K562 treated with DMSO at 1 percent for 4 hours (cell line): Measurements from ENCODE around the gene DIPK1B. TPM values are rescaled to one million over a fixed set of nuclear protein-coding genes. Genes with fewer than 3 reads are reported as not detected.

Source experiments
- total RNA-seq: library from RNA; unstranded; fragments of 300-600 nt; gene quantifications from 2 replicates; pipeline ENCODE4 v1.2.3, GENCODE V29; 2022; ENCODE audit not compliant: insufficient read depth

Gene DIPK1B
- total RNA-seq = 17.3 and 25.7 TPM in 2 replicates

GRCh38 chr9:136711751-136712689, at the start of gene DIPK1B:
Gene DIPK1B, plus strand, starts transcription at chr9:136712572. Its CDS starts 94 bp downstream, at chr9:136712666.

GRCh38 chr9:136662656-136663581, 49.5 kb upstream of the DIPK1B start, which contains the start of gene EGFL7:
Gene EGFL7, plus strand, starts transcription at chr9:136662916. Its CDS starts 5,367 bp downstream, at chr9:136668283.

GRCh38 chr9:136686794-136687711, 25.3 kb upstream of the DIPK1B start, which contains the start of gene AGPAT2:
Gene AGPAT2, minus strand, starts transcription at chr9:136687457. Its CDS starts 100 bp downstream, at chr9:136687357.

GRCh38 chr9:136742591-136743391, 30.4 kb downstream of the DIPK1B start, which contains the start of gene LCN10:
Gene LCN10, minus strand, starts transcription at chr9:136742940. Its CDS starts 37 bp downstream, at chr9:136742903.

GRCh38 chr9:136748201-136748600, 35.8 kb downstream of the DIPK1B start, which contains the start of gene LCN6:
Gene LCN6, minus strand, starts transcription at chr9:136748525. Its CDS starts 42 bp downstream, at chr9:136748483.

GRCh38 chr9:136764301-136764891, 52.0 kb downstream of the DIPK1B start, which contains the start of gene LCN15:
Gene LCN15, minus strand, starts transcription at chr9:136764518. Its CDS starts 30 bp downstream, at chr9:136764488.

Other genes starting within 250 kb of the DIPK1B start
- gene SEC16A, start 229.5 kb upstream of the DIPK1B start, total RNA-seq = 47.5 and 60.7 TPM in 2 replicates
- 14.8 and 20.5 TPM in 2 replicates for gene NOTCH1, start 166.5 kb upstream of the DIPK1B start, total RNA-seq
- 61.4 and 63.1 TPM in 2 replicates for gene EGFL7, start 49.7 kb upstream of the DIPK1B start, total RNA-seq
- gene AGPAT2, start 25.1 kb upstream of the DIPK1B start, total RNA-seq = 65.7 and 76.1 TPM in 2 replicates
- gene LCN10, start 30.4 kb downstream of the DIPK1B start, total RNA-seq = not detected in 2 replicates
- gene LCN6, start 36.0 kb downstream of the DIPK1B start, total RNA-seq = not detected in 2 replicates
- not detected in 2 replicates for gene LCN8, start 45.7 kb downstream of the DIPK1B start, total RNA-seq
- not detected in 2 replicates for gene LCN15, start 51.9 kb downstream of the DIPK1B start, total RNA-seq
- 67.9 and 75.8 TPM in 2 replicates for gene TMEM141, start 78.8 kb downstream of the DIPK1B start, total RNA-seq
- 0.75 and 2.6 TPM in 2 replicates for gene CCDC183, start 83.8 kb downstream of the DIPK1B start, total RNA-seq
- 163 and 183 TPM in 2 replicates for gene RABL6, start 95.4 kb downstream of the DIPK1B start, total RNA-seq
- gene AJM1, start 129.9 kb downstream of the DIPK1B start, total RNA-seq = 9.6 and 13.9 TPM in 2 replicates
- gene PHPT1, start 136.8 kb downstream of the DIPK1B start, total RNA-seq = 165 and 171 TPM in 2 replicates
- 4.1 and 4.7 TPM in 2 replicates for gene MAMDC4, start 139.8 kb downstream of the DIPK1B start, total RNA-seq
- gene EDF1, start 153.7 kb downstream of the DIPK1B start, total RNA-seq = 705 and 763 TPM in 2 replicates
- gene TRAF2, start 173.9 kb downstream of the DIPK1B start, total RNA-seq = 23.8 and 25.2 TPM in 2 replicates
- gene FBXW5, start 232.2 kb downstream of the DIPK1B start, total RNA-seq = 148 and 151 TPM in 2 replicates
- gene C8G, start 232.7 kb downstream of the DIPK1B start, total RNA-seq = not detected in 2 replicates
- gene LCN12, start 239.7 kb downstream of the DIPK1B start, total RNA-seq = not detected in 2 replicates